Ramos (cell line): Measurements from ENCODE around the gene ATP6V1E1.
"Not testable (repeated sequence)": the region's sequence is repeated elsewhere in the genome, so short reads cannot be mapped to it uniquely, and the experiment has no call there.

Experiments
- in situ Hi-C: fragments of 300-500 bp; cut with MboI; formaldehyde crosslinking; loops from one replicate; pipeline ENCODE4 v1.14.3; 2022; ENCODE audit warnings: low sequenced_read_pairs; ENCODE audit not compliant: unreplicated experiment

ATP6V1E1 gene

DNA sequence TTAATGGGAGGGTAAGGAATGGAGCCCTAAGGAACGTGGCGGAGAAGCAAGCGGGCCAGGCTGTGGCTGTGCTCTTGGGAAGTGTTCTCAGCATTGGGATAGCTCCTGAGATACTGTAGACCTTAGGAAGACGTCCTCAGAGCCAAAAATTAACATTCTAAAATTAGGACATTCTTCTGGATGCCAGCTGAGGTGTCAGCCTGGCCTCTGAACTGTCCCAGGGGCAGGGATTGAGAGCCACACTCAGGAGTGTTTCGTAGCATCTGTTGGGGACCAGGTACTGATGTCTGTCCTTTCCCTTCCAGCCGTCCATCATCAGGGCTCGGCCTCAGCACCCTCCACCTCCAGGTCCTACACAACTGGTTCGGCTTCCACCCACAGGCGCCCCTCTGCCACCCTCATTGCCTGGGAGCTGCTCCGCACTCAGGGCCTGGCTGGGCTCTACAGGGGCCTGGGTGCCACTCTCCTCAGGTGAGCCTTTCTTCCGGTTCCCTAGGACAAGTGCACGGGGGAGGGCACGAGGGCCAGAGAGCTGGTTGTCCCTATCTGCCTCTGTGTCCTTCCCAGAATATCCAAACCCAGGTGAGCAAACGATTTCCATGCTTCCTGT is 41.6 kb downstream of the ATP6V1E1 start:
- in situ Hi-C loops: no loop called here

DNA sequence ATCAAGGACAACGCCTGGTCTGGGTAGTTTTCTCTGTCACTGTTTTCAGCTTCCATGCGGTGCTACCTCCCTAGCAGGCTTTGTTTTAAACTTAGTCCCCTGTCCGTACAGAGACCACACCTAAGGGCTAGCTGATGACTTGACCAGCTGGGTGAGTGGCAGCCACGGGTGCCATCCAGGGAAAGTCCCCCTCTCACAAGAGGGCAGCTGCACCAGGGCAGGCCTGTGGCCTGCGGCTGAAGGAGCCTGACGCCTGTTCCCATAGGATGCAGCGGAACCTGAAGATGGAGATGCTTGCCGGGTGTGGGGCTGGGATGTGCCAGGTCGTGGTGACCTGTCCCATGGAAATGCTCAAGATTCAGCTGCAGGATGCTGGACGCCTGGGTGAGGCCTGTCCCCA is 45.4 kb downstream of the ATP6V1E1 start:
- in situ Hi-C loops: no loop called here

DNA sequence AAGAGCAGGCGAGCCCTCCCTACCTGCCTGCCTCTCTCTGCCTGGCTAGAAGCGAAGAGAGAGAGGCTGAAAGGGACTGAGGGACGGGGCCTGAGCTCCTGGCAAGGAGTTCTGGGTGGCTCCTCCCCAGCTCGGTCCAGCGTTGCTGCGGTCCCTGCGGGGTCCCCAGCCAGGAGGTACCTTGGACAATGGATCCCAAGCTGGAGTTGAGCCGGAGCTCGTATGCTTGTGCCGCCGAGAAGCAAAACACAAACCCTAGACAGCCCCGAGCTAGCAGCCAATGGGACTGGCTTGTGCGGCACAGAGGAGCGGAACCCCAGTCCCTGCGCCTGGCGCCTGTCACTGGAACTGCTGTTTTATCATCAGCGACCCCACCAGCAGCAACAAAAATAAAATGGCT is 46.9 kb downstream of the ATP6V1E1 start:
- in situ Hi-C loops: no loop called here

DNA sequence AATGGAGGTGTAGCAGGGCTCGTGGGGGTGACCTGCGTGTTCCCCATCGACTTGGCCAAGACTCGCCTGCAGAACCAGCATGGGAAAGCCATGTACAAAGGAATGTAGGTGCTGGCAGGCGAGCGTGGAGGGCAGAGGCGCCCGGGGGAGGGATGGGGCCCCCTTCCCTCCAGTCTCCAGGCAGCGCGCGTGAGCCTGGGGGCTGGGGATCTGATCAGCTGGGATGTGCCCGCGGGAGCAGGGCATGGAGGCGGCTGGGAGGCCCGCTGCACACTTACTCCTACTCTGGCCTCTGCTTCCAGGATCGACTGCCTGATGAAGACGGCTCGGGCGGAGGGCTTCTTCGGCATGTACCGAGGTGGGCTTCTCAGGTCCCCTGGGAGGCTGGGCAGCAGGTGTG is 47.5 kb downstream of the ATP6V1E1 start:
- in situ Hi-C loops: no loop called here

DNA sequence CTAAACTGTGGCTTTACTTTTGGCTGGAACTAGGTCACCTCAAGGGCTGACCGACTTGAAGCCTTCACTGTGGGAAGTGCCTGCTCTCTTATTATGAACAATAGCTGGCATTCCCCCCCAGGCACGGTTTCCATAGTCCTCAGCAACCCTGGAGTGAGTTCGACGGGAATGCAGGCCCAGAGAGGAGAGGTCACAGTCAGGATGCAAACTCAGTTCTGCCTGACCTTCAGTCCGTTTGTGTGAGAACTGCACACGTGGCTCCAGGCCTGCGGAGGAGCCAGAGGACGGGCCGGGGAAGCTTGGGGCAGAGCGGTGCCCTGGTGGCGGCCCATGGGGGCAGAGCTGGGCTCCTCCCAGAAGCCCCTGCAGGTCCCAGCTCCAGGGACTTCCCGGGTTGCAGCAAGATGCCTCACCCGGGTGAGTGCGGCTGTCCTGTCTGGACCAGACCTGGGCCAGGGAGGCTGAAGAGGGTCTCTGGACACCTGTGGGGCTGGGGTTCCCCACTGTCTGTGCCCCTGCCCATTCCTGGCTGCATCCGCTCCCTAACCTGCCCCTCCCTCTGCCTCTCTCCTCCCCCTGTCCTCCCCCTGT is 48.0 kb downstream of the ATP6V1E1 start:
- in situ Hi-C loops: no loop called here

DNA sequence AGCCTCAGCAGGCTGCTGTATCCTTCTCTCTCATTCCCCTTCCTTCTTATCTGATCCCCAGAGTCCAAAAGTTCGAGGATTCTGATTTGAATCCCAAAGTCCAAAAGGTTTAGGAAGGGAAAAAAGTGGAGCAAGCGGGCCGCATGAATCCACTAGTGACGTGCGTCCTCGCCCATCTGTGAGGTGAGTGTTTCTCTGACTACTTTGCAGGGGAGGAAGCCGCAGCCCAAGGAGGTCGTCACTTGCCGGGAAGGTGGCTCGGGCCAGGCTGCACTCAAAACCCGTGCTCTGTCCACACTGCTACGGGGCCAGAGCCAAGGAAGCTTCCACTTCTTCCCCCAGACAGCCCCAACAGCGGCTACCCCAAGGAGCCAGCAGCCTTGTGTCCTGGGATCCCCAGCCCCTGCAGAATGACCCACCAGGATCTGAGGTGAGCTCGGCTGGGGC is 49.0 kb downstream of the ATP6V1E1 start:
- in situ Hi-C loops: no loop called here

DNA sequence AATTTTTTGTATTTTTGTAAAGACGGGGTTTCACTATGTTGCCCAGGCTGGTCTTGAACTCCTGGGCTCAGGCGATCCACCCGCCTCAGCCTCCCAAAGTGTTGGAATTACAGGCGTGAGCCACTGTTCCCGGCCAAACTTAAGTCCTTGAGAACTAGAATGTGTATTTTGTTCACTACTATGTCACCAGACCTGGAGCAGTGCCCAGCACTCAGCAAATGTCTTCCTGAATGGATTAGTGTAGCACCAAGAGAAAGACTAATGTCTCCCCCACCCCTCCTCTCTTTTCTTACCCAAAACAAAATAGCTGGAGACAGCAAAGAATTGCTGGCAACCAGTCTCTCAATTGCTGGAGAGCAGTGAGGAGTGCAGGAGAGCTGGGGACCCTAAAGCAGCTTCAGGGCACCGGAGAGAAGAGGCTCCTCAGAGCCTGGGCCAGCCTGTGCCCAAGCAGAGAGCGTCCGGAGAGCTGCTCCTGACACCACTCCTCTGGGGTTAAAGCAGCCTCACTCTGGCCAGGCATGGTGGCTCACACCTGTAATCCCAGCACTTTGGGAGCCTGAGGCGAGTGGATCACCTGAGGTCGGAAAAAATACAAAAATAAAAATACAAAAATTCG is 50.3 kb downstream of the ATP6V1E1 start:
- in situ Hi-C loops: no loop called here

DNA sequence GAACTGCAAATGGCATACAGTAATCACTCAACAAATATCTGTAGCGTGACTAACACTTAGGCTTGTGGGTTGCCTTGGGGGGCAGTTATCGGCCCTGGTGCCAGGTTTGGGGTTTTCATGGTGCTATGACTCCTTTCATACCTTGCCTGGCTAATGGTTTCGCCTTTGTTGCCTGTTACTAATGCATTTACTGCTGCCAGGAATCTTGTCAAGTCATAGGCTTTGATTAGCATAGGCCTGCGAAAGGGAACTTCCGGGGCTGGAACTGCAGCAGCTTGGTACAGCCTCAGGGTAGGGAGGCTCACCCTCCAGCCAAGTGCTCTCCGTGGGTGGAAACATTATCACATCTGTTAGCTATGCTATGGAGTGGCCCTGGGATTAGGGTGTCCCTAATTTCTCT is 52.1 kb downstream of the ATP6V1E1 start:
- in situ Hi-C loops: no loop called here

DNA sequence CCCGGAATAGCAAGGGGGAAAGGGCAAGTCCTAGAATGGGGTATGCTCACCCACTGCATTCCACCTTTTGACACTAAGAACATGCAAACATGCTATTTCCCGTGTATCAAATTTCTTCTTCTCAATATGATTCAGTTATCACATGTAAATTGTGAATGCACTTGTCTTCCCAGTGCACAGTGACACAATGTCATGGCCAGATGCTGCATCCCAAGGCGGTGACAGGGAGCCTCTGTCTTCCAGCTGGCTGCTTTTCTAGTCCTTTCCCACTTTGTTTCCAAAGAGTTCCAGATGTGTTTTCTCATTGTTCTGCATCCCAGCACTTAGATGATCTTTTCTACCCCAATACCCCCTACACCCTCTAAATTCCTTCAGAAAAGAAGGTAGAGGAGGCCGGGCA is 52.9 kb downstream of the ATP6V1E1 start:
- in situ Hi-C loops: no loop called here

DNA sequence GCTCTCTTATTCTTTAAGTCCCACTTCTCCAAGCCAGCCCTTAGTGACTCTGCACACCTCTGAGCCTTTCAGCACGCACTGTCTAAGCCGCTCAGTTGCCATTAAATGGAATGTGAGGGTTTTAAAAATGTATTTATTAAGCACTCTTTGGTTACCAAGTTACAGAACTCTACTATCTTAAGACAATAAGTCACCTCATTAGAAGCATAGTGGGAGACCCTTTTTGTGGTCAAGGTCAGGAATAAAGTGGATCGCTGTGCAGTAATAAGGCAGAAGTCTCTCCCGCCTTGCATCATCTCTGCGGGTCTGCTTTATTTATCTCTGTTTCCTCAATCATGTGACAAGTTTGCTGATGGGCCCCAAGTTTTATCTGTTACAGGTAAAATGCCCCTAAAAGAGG is 53.4 kb downstream of the ATP6V1E1 start:
- in situ Hi-C loops: no loop called here

DNA sequence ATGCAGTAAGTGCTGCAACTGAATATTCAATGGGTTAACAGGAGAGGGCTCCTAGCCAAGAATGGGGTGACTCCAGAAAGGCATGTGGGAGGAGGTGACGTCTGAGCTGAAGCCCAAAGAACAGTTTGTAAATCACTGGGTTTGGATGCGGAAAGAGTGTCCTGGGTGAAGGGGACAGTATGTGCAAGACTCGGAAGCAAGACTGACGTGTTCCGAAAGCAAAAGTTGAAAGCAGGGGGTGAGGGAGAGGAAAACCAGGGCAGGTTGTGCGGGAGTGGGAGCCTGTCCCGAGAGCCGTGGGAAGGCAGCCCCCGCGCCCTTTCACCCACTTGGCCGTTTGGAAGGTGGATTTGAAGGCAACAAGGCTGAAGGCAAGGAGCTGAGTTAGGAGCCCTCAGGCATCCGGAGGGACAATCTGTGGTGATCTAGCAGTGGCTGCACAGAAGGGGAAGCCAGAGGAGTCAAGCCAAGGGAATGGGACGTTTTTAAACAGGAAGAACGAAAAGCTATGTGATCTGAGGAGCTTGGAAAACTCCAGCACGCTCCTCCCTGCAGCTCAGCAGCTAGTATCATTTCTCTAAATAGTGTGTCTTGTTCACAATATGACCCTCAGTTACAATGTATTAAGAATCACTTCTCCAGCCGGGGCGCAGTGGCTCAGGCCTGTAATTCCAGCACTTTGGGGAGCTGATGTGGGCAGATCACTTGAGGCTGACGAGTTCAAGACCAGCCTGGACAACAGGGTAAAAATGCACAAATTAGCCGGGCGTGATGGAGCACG is 57.5 kb downstream of the ATP6V1E1 start:
- in situ Hi-C loops: no loop called here

DNA sequence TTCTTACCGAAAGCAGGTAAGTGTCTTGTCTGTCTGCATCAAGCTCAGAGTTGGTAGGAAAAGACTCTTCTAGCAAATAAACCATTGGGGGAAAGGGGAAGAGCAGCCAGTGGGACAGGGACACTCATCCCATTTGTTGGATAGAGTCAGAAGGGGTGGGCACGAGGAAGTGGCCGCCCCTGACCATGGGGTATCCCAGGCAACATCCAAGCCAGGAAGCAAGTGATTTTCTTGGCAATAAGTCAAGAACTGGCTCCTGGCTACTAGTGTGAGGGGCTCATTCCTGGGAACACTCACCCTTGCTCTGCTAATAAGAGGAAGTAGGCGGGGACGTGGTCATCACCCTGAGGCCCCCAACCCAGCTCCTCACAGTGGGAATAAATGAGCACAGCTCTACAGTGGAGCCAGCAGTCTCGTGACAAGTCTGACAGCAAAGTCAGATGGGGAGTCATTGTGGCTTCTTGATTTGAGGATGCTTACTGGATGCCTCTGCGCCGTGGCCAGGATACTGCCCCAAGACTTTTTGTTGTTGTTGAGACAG is 58.5 kb downstream of the ATP6V1E1 start:
- in situ Hi-C loops: no loop called here

DNA sequence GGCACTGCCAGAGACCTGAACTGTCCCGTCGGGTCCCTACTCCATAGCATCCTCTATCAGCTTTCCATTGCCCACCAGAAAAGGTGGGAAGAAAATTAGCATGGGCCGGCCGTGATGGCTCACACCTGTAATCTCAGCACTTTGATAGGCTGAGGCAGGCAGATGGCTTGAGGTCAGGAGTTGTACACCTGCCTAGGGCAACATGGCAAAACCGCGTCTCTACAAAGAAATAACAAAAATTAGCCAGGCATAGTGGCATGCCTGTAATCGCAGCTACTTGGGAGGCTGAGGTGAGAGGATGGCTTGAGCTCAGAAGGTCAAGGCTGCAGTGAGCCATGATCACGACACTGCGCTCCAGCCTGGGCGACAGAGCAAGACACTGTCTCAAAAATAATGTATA is 61.8 kb downstream of the ATP6V1E1 start:
- in situ Hi-C loops: no loop called here

DNA sequence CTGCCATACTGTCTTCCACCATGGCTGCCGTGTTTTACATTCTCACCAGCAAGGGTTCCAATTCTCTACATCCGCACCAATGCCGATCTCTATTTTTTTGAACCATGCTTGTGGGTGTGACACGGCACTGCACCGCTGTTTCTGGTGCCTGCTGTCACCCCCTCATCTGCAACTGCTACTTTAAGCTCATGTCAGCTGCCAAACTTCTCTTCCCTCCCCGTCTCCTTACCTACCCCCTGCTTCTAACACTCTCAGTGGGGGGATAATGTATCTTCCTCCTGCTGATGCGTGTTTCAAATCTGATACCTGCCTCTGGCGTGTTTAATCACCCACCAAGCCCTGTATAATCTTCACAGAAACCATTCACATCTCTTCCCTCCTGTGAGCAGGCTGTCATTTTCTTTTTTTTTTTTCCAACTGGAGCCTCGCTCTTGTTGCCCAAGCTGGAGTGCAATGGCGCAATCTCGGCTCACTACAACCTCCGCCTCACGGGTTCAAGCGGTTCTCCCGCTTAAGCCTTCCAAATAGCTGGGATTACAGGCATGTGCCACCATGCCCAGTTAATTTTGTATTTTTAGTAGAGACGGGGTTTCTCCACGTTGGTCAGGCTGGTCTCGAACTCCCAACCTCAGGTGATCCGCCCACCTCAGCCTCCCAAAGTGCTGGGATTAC is 62.4 kb downstream of the ATP6V1E1 start:
- in situ Hi-C loops: not testable (repeated sequence)

DNA sequence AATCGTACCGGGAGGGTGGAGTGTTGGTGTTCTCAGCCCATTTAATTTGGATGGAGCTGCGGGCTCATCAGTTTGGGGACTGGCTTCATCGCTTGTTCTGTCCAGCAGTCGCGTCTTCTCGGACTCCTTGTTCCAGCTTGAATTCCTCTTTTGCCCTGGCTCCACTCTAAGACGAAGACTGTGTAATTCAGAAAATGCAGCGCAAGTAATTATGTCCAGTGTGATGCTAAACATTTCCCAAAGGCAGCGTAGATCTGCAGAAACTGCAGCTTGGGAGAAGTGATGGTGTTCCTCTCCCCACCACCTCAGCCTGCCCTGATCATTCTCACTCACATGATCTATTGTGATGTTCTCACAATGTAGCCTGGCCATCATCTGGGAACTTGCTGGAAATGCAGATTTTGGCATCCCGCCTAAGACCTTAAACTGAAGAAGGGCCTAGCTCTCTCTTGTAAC is 64.6 kb downstream of the ATP6V1E1 start:
- in situ Hi-C loops: no loop called here

DNA sequence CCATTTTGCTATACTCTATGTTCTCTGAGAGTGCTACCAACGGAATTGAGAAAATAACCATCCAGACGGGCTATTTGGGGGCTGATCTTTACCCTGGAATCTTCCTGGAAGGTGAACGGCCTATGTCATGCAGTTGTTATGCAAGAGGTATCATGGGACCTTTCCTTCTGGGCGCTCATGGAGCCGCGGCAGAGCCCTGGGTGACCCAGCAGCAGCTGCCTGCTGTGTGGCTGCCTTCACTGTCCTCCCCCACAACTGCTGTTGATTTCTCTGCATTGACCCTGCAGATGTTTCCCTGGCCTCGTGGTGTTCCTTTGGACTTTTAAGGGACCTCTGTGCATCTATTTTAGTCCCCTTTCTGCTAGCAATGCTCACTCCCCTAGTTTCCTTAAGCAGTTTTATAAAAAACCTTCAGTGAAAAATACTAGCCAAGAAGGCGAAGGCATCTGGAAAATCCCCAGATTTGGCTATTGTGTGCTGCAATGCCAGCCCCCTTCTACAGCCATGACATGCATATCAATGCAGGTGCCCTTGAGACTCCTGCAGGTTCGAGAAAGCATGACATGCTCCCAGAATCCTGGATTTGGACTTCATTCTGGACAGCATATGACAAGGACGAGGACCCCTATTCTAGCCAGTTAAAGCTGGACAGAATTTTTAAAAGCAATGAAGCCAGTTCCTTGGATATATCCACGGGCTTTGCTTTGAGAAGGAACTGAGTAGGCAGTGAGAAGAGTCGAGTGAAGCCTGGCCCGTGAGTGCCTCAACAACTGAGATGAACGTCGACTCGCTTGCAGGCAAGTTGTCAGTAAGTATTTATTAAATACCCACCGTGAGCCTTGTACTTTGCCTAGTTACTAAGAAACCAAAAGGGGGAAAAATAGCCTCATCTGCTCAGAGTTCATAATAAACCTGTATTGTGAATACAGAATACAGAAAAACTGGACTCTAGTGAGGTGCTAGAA is 65.4 kb downstream of the ATP6V1E1 start, which contains the start of gene SLC25A18:
TSS of gene SLC25A18 (plus strand) at position 593 of the 965 bp plus-strand sequence. CDS start 16,447 bp downstream, outside the sequence.
- in situ Hi-C loops: no loop called here

DNA sequence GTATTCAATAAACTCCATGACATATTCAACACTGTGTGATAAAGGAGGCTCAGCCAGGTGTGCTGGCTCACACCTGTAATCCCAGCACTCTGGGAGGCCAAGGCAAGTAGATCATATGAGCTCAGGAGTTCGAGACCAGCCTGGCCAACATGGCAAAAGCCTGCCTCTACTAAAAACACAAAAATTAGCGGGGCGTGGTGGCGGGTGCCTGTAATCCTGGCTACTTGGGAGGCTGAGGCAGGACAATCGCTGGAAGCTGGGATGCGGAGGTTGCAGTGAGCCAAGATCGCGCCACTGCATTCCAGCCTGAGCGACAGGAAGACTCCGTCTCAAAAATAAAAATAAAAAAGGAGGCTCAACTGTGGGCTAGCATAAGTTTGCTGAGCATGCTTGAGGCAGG is 69.4 kb downstream of the ATP6V1E1 start:
- in situ Hi-C loops: loop anchor here (10.0 kb wide), 1 partner anchor 166 kb away; no protein-coding TSS in a partner anchor

DNA sequence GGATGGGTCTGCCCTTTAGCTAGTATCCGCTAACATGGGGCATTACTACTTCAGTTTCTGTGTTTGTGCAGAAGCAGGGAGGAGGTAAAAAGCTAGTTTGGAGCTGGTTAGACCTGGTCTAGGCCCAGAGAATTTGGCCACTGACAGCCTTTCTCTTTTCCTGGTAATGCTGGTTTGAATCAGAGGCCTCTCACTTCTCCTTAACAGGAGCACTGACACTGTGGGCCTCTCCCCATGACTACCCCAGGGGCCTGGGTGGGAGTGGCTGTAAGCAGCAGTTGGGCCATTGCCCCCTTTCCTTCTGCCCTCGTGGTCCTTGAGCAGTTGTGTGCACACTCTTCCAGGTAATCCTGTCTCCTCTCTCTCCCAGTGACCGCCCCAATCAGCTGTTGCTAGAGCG is 73.7 kb downstream of the ATP6V1E1 start:
- in situ Hi-C loops: loop anchor here (10.0 kb wide), 1 partner anchor 170 kb away; no protein-coding TSS in a partner anchor

DNA sequence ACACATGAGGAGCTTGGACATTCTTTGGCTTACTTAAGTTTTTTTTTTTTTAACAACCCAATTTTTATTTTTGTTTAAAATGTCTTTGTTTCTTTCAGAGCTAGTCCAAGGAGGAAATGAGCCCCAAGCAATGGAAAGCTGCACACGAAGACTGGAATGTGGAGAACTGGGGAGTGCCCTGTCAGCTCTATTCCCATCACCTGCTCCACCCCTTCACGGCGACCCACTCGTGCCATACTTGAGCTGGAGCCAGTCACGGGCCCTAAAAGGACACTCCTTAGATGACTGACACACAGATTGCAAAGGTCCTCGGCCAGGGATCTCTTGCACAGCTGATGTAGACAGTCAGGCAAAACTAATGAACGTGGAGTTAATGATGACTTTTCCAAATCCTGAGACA is 75.8 kb downstream of the ATP6V1E1 start:
- in situ Hi-C loops: loop anchor here (10.0 kb wide), 1 partner anchor 172 kb away; no protein-coding TSS in a partner anchor
